Measurements from ENCODE around the gene BCOR.

- TF ChIP-seq CTCF (conservative IDR thresholded peaks at IDR 0.05 in 1 of 2, IDR thresholded peaks at IDR 0.05 in 1 of 2; ENCODE audit: extremely low read depth in 1 of 2, insufficient read depth in 1 of 2, low read depth in 1 of 2, low read length in 2 of 2) (no peak), EZH2 (IDR thresholded peaks at IDR 0.05; ENCODE audit: borderline replicate concordance, low read length) (no peak)
These were observed 46.8 kb upstream of the BCOR start for GRCh38 chrX:40144576-40144975.
